GM21723 (cell line): Measurements from ENCODE around the gene VDR.
A peak's percentile ranks its signal among the peaks of the same experiment; 100 is the strongest.

Experiments used
- ATAC-seq: cut with Tn5 transposase; IDR thresholded peaks from one replicate; pipeline ENCODE4 v1.9.1; 2021; ENCODE audit warnings: mild to moderate bottlenecking, moderate library complexity; ENCODE audit not compliant: unreplicated experiment

Gene VDR

GRCh38 chr12:47896022-47896421 lies 8.8 kb downstream of the VDR start:
- ATAC-seq: no peak

GRCh38 chr12:47894652-47895051 lies 10.1 kb downstream of the VDR start:
- no peak for ATAC-seq

GRCh38 chr12:47894068-47894467 lies 10.7 kb downstream of the VDR start:
- no peak for ATAC-seq

GRCh38 chr12:47892819-47893218 lies 12.0 kb downstream of the VDR start:
- ATAC-seq: no peak

- no peak for ATAC-seq
These were observed 13.4 kb downstream of the VDR start for GRCh38 chr12:47891356-47891755.

- ATAC-seq: peak; percentile 54
These were observed 15.8 kb downstream of the VDR start for GRCh38 chr12:47889040-47889439.

- ATAC-seq: no peak
These were observed 16.5 kb downstream of the VDR start for GRCh38 chr12:47888153-47888819.

GRCh38 chr12:47887529-47887928 lies 17.3 kb downstream of the VDR start:
- ATAC-seq: no peak

- no peak for ATAC-seq
These were observed 18.1 kb downstream of the VDR start for GRCh38 chr12:47886510-47887240.

- ATAC-seq: no peak
These were observed 19.2 kb downstream of the VDR start for GRCh38 chr12:47885566-47885965.

- ATAC-seq: peak; percentile 60
These were observed 19.7 kb downstream of the VDR start for GRCh38 chr12:47885012-47885501.

GRCh38 chr12:47884501-47884900 lies 20.3 kb downstream of the VDR start:
- no peak for ATAC-seq

GRCh38 chr12:47883663-47884195 lies 21.1 kb downstream of the VDR start:
- ATAC-seq: no peak

GRCh38 chr12:47882781-47883546 lies 21.8 kb downstream of the VDR start:
- peak; percentile 77 for ATAC-seq

- ATAC-seq: no peak
These were observed 22.9 kb downstream of the VDR start for GRCh38 chr12:47881826-47882427.

- ATAC-seq: no peak
These were observed 23.7 kb downstream of the VDR start for GRCh38 chr12:47881051-47881450.

- no peak for ATAC-seq
These were observed 25.8 kb downstream of the VDR start for GRCh38 chr12:47878918-47879481.

- ATAC-seq: no peak
These were observed 26.4 kb downstream of the VDR start for GRCh38 chr12:47878293-47878917.

GRCh38 chr12:47877081-47877480 lies 27.7 kb downstream of the VDR start:
- ATAC-seq: no peak

GRCh38 chr12:47876440-47876960 lies 28.3 kb downstream of the VDR start:
- ATAC-seq: no peak
